DMS79 treated with DMSO at 0.1 percent for 48 hours (cell line): ENCODE results near the gene TNF.
A peak's percentile ranks its signal among the peaks of the same experiment; 100 is the strongest.

ENCODE experiments used
- DNase-seq: peaks from one replicate; lab custom pipeline; 2025; lab: John Stamatoyannopoulos, UW

TNF gene

DNA sequence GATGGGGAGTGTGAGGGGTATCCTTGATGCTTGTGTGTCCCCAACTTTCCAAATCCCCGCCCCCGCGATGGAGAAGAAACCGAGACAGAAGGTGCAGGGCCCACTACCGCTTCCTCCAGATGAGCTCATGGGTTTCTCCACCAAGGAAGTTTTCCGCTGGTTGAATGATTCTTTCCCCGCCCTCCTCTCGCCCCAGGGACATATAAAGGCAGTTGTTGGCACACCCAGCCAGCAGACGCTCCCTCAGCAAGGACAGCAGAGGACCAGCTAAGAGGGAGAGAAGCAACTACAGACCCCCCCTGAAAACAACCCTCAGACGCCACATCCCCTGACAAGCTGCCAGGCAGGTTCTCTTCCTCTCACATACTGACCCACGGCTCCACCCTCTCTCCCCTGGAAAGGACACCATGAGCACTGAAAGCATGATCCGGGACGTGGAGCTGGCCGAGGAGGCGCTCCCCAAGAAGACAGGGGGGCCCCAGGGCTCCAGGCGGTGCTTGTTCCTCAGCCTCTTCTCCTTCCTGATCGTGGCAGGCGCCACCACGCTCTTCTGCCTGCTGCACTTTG, at the start of gene TNF:
TNF (plus strand) TSS at position 231 of the 567 bp plus-strand sequence; CDS start at position 408, 177 bp downstream.
- DNase-seq = peak; percentile 6

- DNase-seq = no peak
Observed at GRCh38 chr6:31525932-31526591, 49.3 kb upstream of the TNF start.

- no peak for DNase-seq
Observed at GRCh38 chr6:31528307-31528777, 47.0 kb upstream of the TNF start.

DNA sequence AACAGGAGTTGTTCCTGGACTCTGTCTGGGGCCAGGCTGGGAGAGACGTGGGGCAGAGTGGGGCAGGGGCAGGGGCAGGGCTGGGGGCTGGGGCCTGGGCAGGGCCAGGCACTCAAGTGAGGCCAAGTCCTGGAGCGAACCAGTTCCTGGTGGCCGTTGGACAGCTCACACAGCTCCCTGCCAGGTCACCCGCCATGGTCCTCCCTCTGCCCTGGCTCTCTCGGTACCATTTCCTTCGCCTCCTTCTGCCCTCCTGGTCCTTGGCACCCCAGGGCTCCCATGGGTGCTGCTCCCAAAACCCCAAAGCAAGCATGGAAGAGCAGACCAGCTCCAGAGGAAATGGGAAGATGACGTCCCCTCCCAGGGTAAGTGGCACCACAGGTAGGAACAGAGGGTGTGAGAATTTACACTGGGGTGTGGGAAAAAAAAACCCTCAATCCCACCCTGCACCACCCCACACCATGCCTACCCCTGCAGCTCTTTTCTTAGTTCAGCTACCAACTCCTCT, 46.5 kb upstream of the TNF start, which contains the start of gene MCCD1:
MCCD1 (plus strand) TSS at position 142 of the 508 bp plus-strand sequence; CDS start at position 195, 53 bp downstream.
- DNase-seq = no peak

GRCh38 chr6:31529329-31530150, 45.8 kb upstream of the TNF start:
- no peak for DNase-seq

DNA sequence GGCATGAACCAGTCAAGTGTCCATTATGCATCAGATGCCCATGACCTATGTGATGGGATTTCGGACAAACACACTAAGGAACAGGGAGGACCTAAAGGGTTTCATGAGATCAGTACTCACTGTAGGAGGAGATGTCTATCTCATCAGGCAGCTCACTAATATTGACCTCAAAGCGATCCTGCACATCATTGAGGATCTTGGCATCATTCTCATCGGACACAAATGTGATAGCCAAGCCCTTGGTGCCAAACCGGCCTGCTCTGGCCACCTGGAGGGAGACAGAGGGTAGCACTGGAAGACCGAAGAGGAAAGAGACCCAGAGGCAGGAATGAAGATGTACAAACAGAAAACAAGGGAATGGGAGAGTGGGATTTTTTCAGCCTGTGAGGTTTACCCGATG, 44.7 kb upstream of the TNF start:
- no peak for DNase-seq

- no peak for DNase-seq
Observed at GRCh38 chr6:31531162-31531561, 44.2 kb upstream of the TNF start.

GRCh38 chr6:31531771-31532643, 43.4 kb upstream of the TNF start:
- no peak for DNase-seq

GRCh38 chr6:31532644-31533454, 42.5 kb upstream of the TNF start:
- no peak for DNase-seq

GRCh38 chr6:31533455-31533841, 41.9 kb upstream of the TNF start:
- no peak for DNase-seq

DNA sequence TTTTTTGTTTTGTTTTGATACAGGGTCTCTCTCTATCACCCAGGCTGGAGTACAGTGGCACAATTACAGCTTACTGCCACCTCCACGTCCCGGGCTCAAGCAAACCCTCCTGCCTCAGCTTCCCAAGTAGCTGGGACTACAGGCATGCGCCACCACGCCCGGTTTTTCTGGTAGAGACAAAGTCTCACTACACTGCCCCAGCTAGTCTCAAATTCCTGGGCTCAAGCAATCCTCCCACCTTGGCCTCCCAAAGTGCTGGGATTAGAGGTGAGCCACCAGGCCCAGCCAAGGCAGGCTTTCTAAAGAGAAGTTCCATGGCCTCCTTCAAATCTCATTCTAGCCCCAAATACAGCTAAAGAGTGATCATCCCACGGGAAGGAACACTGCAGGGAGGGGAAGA, 41.4 kb upstream of the TNF start:
- DNase-seq = no peak

- DNase-seq = no peak
Observed at GRCh38 chr6:31534521-31535040, 40.8 kb upstream of the TNF start.

GRCh38 chr6:31535538-31536324, 39.6 kb upstream of the TNF start:
- DNase-seq = no peak

DNA sequence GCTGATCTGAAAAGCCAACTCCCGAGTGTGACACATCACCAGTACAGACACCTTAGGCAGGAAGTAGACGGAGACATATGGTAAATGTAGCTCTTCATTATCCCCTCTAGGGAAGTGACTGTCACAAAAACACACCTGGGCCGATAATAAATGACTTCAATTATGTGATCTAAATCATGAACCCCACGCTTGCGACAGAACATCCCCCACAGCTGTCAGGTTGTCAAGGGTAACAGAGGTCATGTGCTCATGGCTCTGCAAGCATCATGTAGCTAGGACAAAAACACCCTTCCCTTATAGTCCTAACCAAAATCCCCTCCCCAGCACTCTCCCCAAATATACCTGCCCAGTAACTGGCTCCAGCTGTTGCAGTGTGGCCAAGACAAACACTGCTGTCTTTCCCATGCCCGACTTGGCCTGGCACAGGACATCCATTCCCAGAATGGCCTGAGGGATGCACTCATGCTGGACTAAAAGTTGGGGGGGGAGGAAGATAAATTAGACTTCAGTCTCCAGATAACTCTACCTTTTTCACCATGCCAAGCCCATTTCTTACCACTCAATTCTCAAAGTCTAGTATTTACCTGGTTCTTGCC, 36.5 kb upstream of the TNF start:
- DNase-seq = no peak

GRCh38 chr6:31540640-31541039, 34.7 kb upstream of the TNF start:
- no peak for DNase-seq

- DNase-seq = peak; percentile 69
Observed at GRCh38 chr6:31541059-31541657, 34.2 kb upstream of the TNF start.

- DNase-seq = peak; percentile 97
Observed at GRCh38 chr6:31541658-31542521, 33.5 kb upstream of the TNF start, which contains the start of gene DDX39B. TSS of gene DDX39B (minus strand) at chr6:31542003. CDS start at chr6:31540532, 1,471 bp downstream.

- DNase-seq = no peak
Observed at GRCh38 chr6:31543639-31544038, 31.7 kb upstream of the TNF start.
